Endodermal cell (in vitro differentiated cells): ENCODE data around the gene BRD2. TPM values are rescaled to one million over a fixed set of nuclear protein-coding genes. Genes with fewer than 3 reads are reported as not detected.

ENCODE experiments used
- DNase-seq: peaks from one replicate; pipeline ENCODE4 v3.0.0-alpha.2; 2017
- H3K27ac ChIP-seq: 2 replicates; pipeline ENCODE4 v1.5.1; 2013; ENCODE audit warnings: mild to moderate bottlenecking, low read depth, low read length, moderate library complexity
- H3K27me3 ChIP-seq: 2 replicates; pipeline ENCODE4 v1.6.1; 2013; ENCODE audit warnings: mild to moderate bottlenecking, low read length, moderate library complexity; ENCODE audit not compliant: insufficient read depth, control insufficient read depth, poor library complexity, severe bottlenecking
- H3K36me3 ChIP-seq: 2 replicates; pipeline ENCODE4 v1.7.0; 2013; ENCODE audit warnings: mild to moderate bottlenecking, low read length, moderate library complexity; ENCODE audit not compliant: control insufficient read depth, insufficient read depth
- H3K4me1 ChIP-seq: one replicate; pipeline ENCODE4 v1.7.0; 2013; ENCODE audit warnings: low read length; ENCODE audit not compliant: control insufficient read depth, insufficient read depth
- H3K4me3 ChIP-seq: 2 replicates; pipeline ENCODE4 v1.5.1; 2013; ENCODE audit warnings: mild to moderate bottlenecking, low read length, moderate library complexity
- H3K9ac ChIP-seq: 2 replicates; pipeline ENCODE4 v1.6.1; 2013; ENCODE audit warnings: mild to moderate bottlenecking, low read length, moderate library complexity; ENCODE audit not compliant: poor library complexity, severe bottlenecking; ENCODE audit errors: extremely low read depth
- H3K9me3 ChIP-seq: 2 replicates; pipeline ENCODE4 v1.6.1; 2013; ENCODE audit warnings: mild to moderate bottlenecking, low read length, moderate library complexity; ENCODE audit not compliant: control insufficient read depth
- H3K27ac Mint-ChIP-seq: 2 replicates; pipeline ENCODE4 v1.8.0; 2020; ENCODE audit warnings: mixed read lengths
- H3K27me3 Mint-ChIP-seq: 2 replicates; pipeline ENCODE4 v1.8.0; 2021; ENCODE audit warnings: mild to moderate bottlenecking, mixed read lengths; ENCODE audit not compliant: insufficient read depth
- H3K36me3 Mint-ChIP-seq: 2 replicates; pipeline ENCODE4 v1.8.0; 2020; ENCODE audit warnings: low read depth, mixed read lengths
- H3K4me1 Mint-ChIP-seq: 2 replicates; pipeline ENCODE4 v1.8.0; 2020; ENCODE audit warnings: mixed read lengths
- H3K4me3 Mint-ChIP-seq: 2 replicates; pipeline ENCODE4 v1.8.0; 2020; ENCODE audit warnings: mild to moderate bottlenecking, moderate library complexity, mixed read lengths
- H3K9me3 Mint-ChIP-seq: 2 replicates; pipeline ENCODE4 v1.8.0; 2020; ENCODE audit warnings: mild to moderate bottlenecking, mixed read lengths
- WGBS, 2 experiments: methylation state at CpG; one replicate each; pipeline versions ENCODE4 v1.1.5 to v1.1.7; 2013; ENCODE audit warnings: missing lambda C conversion rate in 2 of 2, mixed read lengths in 1 of 2; ENCODE audit not compliant: insufficient coverage in 1 of 2, insufficient read length in 1 of 2; 5-methylcytosine and 5-hydroxymethylcytosine counted together
- total RNA-seq, 2 donors: library from RNA; stranded (reverse); fragmentation: NEBNext Ultra II Directional in 1 of 2; extraction: Animal tissue kit (Norgen Biotek cat#: 25700) in 1 of 2; gene quantifications; 2 replicates in 1 of 2; 3 replicates in 1 of 2; pipeline ENCODE4 v1.2.1, GENCODE V29; 2021
- TF ChIP-seq, protein P1 (sequence below): fragments of 200-600 bp; sonication (generic); conservative IDR thresholded peaks from 2 replicates; pipeline ENCODE4 v1.5.0; 2021; ENCODE audit warnings: antibody characterized with exemption, mild to moderate bottlenecking

BRD2 gene
- total RNA-seq, 2 donors from 2014 or later = 209 to 233 TPM

DNA sequence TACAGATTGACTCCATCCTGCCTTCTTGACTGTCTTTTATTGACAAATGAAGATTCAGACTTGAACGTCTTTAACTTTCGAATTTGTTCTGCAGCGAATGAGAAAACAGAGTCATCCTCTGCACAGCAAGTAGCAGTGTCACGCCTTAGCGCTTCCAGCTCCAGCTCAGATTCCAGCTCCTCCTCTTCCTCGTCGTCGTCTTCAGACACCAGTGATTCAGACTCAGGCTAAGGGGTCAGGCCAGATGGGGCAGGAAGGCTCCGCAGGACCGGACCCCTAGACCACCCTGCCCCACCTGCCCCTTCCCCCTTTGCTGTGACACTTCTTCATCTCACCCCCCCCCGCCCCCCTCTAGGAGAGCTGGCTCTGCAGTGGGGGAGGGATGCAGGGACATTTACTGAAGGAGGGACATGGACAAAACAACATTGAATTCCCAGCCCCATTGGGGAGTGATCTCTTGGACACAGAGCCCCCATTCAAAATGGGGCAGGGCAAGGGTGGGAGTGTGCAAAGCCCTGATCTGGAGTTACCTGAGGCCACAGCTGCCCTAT, 12.2 kb downstream of the BRD2 start:
- Histone ChIP-seq H3K9me3 (no peaks in the 10 kb centered on the region), H3K36me3 (peaks cover 64% of the 10 kb centered on the region), H3K27ac (peak overlapping the region; percentile 5), H3K4me1 (peaks cover 5% of the 10 kb centered on the region), H3K27me3 (no peaks in the 10 kb centered on the region), H3K9ac (no peak overlapping the region), H3K4me3 (no peak overlapping the region)
- peak; percentile 62 for DNase-seq
- no peak overlapping the region for H3K4me3 Mint-ChIP-seq
- no peak overlapping the region for H3K27ac Mint-ChIP-seq
- no peaks in the 10 kb centered on the region for H3K9me3 Mint-ChIP-seq
- 93 to 94% methylated on average over 8 to 10 of the region's 11 CpGs for WGBS, 2 experiments
- peaks cover 43% of the 10 kb centered on the region for H3K4me1 Mint-ChIP-seq
- peaks cover 65% of the 10 kb centered on the region for H3K36me3 Mint-ChIP-seq
- no peaks in the 10 kb centered on the region for H3K27me3 Mint-ChIP-seq
- TF ChIP-seq, protein P1, sequence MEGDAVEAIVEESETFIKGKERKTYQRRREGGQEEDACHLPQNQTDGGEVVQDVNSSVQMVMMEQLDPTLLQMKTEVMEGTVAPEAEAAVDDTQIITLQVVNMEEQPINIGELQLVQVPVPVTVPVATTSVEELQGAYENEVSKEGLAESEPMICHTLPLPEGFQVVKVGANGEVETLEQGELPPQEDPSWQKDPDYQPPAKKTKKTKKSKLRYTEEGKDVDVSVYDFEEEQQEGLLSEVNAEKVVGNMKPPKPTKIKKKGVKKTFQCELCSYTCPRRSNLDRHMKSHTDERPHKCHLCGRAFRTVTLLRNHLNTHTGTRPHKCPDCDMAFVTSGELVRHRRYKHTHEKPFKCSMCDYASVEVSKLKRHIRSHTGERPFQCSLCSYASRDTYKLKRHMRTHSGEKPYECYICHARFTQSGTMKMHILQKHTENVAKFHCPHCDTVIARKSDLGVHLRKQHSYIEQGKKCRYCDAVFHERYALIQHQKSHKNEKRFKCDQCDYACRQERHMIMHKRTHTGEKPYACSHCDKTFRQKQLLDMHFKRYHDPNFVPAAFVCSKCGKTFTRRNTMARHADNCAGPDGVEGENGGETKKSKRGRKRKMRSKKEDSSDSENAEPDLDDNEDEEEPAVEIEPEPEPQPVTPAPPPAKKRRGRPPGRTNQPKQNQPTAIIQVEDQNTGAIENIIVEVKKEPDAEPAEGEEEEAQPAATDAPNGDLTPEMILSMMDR = no peak

DNA sequence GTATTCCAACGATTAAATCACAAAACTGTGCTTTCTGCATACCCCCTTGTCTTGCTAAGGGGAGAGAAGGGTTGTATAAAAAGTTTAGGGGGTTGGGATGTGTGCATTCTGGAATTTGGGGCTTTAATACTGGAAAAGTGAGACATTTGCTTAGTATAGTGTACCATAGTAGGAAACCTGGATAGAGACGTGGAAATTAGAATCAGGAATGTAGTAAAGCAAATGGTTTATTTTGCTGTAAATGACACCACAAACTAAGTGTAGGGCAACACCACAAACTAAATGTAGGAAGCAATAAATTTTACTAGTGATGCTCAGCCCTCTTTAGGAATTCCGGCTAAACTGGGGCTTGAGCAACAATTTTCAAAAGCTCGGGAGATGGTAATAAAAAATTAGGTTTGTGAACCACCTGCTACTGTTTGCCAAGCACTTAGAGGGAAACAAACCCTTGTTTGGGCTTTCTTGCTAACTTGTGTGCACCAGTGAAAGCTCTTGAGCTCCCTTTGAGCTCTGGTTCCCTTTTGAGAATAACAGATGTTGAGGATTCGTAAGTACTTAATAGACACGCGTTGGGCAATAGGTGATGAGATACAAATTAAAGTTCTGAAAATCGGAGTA, 13.8 kb downstream of the BRD2 start:
- WGBS, 2 experiments = 91 to 95% methylated on average over 5 to 8 of the region's 8 CpGs
- H3K9me3 Mint-ChIP-seq = no peaks in the 10 kb centered on the region
- Histone ChIP-seq H3K36me3 (peaks cover 48% of the 10 kb centered on the region), H3K27ac (peak overlapping the region; percentile 27), H3K27me3 (no peaks in the 10 kb centered on the region), H3K9me3 (no peaks in the 10 kb centered on the region), H3K4me3 (no peak overlapping the region), H3K4me1 (peaks cover 5% of the 10 kb centered on the region), H3K9ac (no peak overlapping the region)
- peak overlapping the region; percentile 45 for H3K27ac Mint-ChIP-seq
- peaks cover 1% of the 10 kb centered on the region for H3K27me3 Mint-ChIP-seq
- TF ChIP-seq, protein P1 = no peak
- no peak overlapping the region for H3K4me3 Mint-ChIP-seq
- DNase-seq = no peak
- peaks cover 49% of the 10 kb centered on the region for H3K36me3 Mint-ChIP-seq
- peaks cover 29% of the 10 kb centered on the region for H3K4me1 Mint-ChIP-seq

DNA sequence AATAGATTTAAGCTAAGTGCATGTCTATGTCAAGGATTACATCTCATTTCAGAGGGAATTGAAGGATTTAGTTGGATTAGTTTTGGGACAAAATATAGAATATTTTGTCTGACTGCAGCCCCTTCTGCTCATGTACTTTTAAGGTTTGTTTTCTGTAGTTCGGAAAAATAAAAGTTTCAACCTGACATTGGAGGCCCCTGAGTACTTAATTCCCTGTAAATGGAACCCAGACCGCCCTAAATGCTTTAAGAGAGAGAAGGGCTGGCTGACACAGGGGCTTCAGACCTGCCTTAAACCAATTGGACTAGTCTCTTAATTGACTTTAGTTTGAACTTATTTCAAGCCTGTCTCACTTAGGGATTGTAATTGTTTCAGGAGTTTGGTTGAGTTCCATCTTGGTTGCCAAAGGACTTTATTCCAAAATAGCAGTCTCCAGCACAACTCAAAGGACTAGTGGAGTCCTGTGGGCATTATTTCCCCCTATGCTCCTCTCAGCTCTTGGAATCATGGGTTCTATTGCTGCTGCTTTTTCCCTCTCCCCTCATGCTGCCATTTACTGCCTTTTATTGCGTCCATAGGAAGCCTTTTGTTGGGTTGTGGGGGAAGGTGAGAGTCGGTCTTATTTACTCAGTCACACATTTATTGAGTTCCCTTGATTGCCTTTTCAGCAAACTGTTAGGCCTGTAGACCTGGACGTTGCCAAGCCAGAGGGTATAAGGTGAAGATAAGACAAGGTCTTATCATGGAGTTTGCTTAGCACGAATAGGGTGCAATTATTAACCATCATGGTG, 14.5 kb downstream of the BRD2 start:
- Histone ChIP-seq H3K36me3 (peaks cover 41% of the 10 kb centered on the region), H3K27ac (no peak overlapping the region), H3K4me1 (peaks cover 5% of the 10 kb centered on the region), H3K9me3 (no peaks in the 10 kb centered on the region), H3K9ac (no peak overlapping the region), H3K27me3 (no peaks in the 10 kb centered on the region), H3K4me3 (no peak overlapping the region)
- DNase-seq = no peak
- Mint-ChIP-seq H3K9me3 (no peaks in the 10 kb centered on the region), H3K4me3 (no peak overlapping the region), H3K27ac (peak overlapping the region; percentile 12), H3K4me1 (peaks cover 24% of the 10 kb centered on the region), H3K36me3 (peaks cover 42% of the 10 kb centered on the region), H3K27me3 (peaks cover 2% of the 10 kb centered on the region)
- TF ChIP-seq, protein P1 = no peak
- WGBS, 2 experiments = 89 to 91% methylated on average over 4 to 5 of the region's 6 CpGs
